Activated T-cell treated with anti-CD3 and anti-CD28 coated beads, Interleukin-2, amount 50 U/mL, for 4 hours (primary cell): ENCODE results near the gene IRF6. TPM values are rescaled to one million over a fixed set of nuclear protein-coding genes. Genes with fewer than 3 reads are reported as not detected.

Experiments
- ATAC-seq, 2 donors: fragments of 200-7000 bp; cut with Tn5 transposase; one replicate each; pipeline ENCODE4 v1.10.0; 2021
- DNase-seq: peaks from one replicate; pipeline ENCODE4 v3.0.0-alpha.2; 2020
- H3K27me3 Mint-ChIP-seq: one replicate; pipeline ENCODE4 v1.8.0; 2021; ENCODE audit warnings: low read depth, mixed read lengths
- H3K36me3 Mint-ChIP-seq: one replicate; pipeline ENCODE4 v1.8.0; 2022; ENCODE audit warnings: mixed read lengths; ENCODE audit not compliant: insufficient read depth
- H3K4me1 Mint-ChIP-seq: one replicate; pipeline ENCODE4 v1.8.0; 2021; ENCODE audit warnings: low read depth, mixed read lengths
- H3K4me3 Mint-ChIP-seq: one replicate; pipeline ENCODE4 v1.8.0; 2021; ENCODE audit warnings: mild to moderate bottlenecking, moderate library complexity, mixed read lengths
- H3K9me3 Mint-ChIP-seq: one replicate; pipeline ENCODE4 v1.8.0; 2021; ENCODE audit warnings: mixed read lengths
- total RNA-seq, 3 donors: library from RNA; stranded (reverse); gene quantifications; one replicate each; pipeline ENCODE4 v1.2.1, GENCODE V29; 2021

IRF6 gene
- under 1 TPM; 0.11 to 0.15 (median 0.13) TPM for total RNA-seq

GRCh38 chr1:209805875-209806760 lies at the start of gene IRF6:
TSS of gene IRF6 (minus strand) at chr1:209806142. CDS start at chr1:209801413, 4,729 bp downstream.
- Mint-ChIP-seq H3K27me3 (peaks cover 6% of the 10 kb centered on the region), H3K36me3 (no peaks in the 10 kb centered on the region), H3K9me3 (no peaks in the 10 kb centered on the region), H3K4me3 (peak within 1 kb of the TSS; percentile 72), H3K4me1 (peaks cover 11% of the 10 kb centered on the region)
- ATAC-seq (peak; percentile 84 to 88), DNase-seq (peak; percentile 69)

- no peak overlapping the region for H3K4me3 Mint-ChIP-seq
- peaks cover 33% of the 10 kb centered on the region for H3K36me3 Mint-ChIP-seq
- H3K9me3 Mint-ChIP-seq = no peaks in the 10 kb centered on the region
Measured at GRCh38 chr1:209855623-209856022, 49.7 kb upstream of the IRF6 start.

GRCh38 chr1:209855006-209855405 lies 49.1 kb upstream of the IRF6 start:
- Mint-ChIP-seq H3K9me3 (no peaks in the 10 kb centered on the region), H3K27me3 (no peaks in the 10 kb centered on the region), H3K4me3 (no peak overlapping the region), H3K36me3 (peaks cover 33% of the 10 kb centered on the region), H3K4me1 (no peaks in the 10 kb centered on the region)
- no peak for DNase-seq
- peak in 1 of 2 donors; percentile 18 for ATAC-seq

More at GRCh38 chr1:209855623-209856022, 49.7 kb upstream of the IRF6 start:
- ATAC-seq = no peak
- H3K4me1 Mint-ChIP-seq = no peaks in the 10 kb centered on the region
- no peaks in the 10 kb centered on the region for H3K27me3 Mint-ChIP-seq
- no peak for DNase-seq

- Mint-ChIP-seq H3K27me3 (no peaks in the 10 kb centered on the region), H3K4me3 (no peak overlapping the region), H3K9me3 (no peaks in the 10 kb centered on the region), H3K36me3 (peaks cover 33% of the 10 kb centered on the region), H3K4me1 (no peaks in the 10 kb centered on the region)
- no peak for DNase-seq
- no peak for ATAC-seq
Measured at GRCh38 chr1:209854196-209854595, 48.3 kb upstream of the IRF6 start.

GRCh38 chr1:209853676-209854075 lies 47.7 kb upstream of the IRF6 start:
- no peak for ATAC-seq
- no peaks in the 10 kb centered on the region for H3K9me3 Mint-ChIP-seq
- H3K27me3 Mint-ChIP-seq = no peaks in the 10 kb centered on the region
- H3K4me3 Mint-ChIP-seq = no peak overlapping the region
- H3K36me3 Mint-ChIP-seq = peaks cover 34% of the 10 kb centered on the region
- no peaks in the 10 kb centered on the region for H3K4me1 Mint-ChIP-seq
- DNase-seq = no peak

GRCh38 chr1:209850342-209850979 lies 44.5 kb upstream of the IRF6 start:
- ATAC-seq (peak; percentile 30 to 62), DNase-seq (peak; percentile 17)
- H3K9me3 Mint-ChIP-seq = no peaks in the 10 kb centered on the region
- H3K27me3 Mint-ChIP-seq = no peaks in the 10 kb centered on the region
- H3K4me3 Mint-ChIP-seq = no peak overlapping the region
- peaks cover 3% of the 10 kb centered on the region for H3K4me1 Mint-ChIP-seq
- peaks cover 36% of the 10 kb centered on the region for H3K36me3 Mint-ChIP-seq

GRCh38 chr1:209849388-209849787 lies 43.4 kb upstream of the IRF6 start:
- ATAC-seq (no peak), DNase-seq (no peak)
- Mint-ChIP-seq H3K4me1 (peaks cover 3% of the 10 kb centered on the region), H3K27me3 (no peaks in the 10 kb centered on the region), H3K36me3 (peaks cover 33% of the 10 kb centered on the region), H3K4me3 (no peak overlapping the region), H3K9me3 (no peaks in the 10 kb centered on the region)

GRCh38 chr1:209845408-209845725 lies 39.4 kb upstream of the IRF6 start:
- H3K4me1 Mint-ChIP-seq = peaks cover 13% of the 10 kb centered on the region
- H3K27me3 Mint-ChIP-seq = no peaks in the 10 kb centered on the region
- no peaks in the 10 kb centered on the region for H3K9me3 Mint-ChIP-seq
- ATAC-seq = no peak
- DNase-seq = no peak
- H3K36me3 Mint-ChIP-seq = peaks cover 40% of the 10 kb centered on the region
- H3K4me3 Mint-ChIP-seq = no peak overlapping the region

GRCh38 chr1:209844695-209845407 lies 38.9 kb upstream of the IRF6 start:
- ATAC-seq = no peak
- H3K27me3 Mint-ChIP-seq = no peaks in the 10 kb centered on the region
- no peaks in the 10 kb centered on the region for H3K9me3 Mint-ChIP-seq
- no peak overlapping the region for H3K4me3 Mint-ChIP-seq
- no peak for DNase-seq
- peaks cover 45% of the 10 kb centered on the region for H3K36me3 Mint-ChIP-seq
- peaks cover 19% of the 10 kb centered on the region for H3K4me1 Mint-ChIP-seq

- Mint-ChIP-seq H3K27me3 (no peaks in the 10 kb centered on the region), H3K9me3 (no peaks in the 10 kb centered on the region), H3K4me3 (no peak overlapping the region), H3K36me3 (peaks cover 56% of the 10 kb centered on the region), H3K4me1 (peaks cover 35% of the 10 kb centered on the region)
- DNase-seq (no peak), ATAC-seq (no peak)
Measured at GRCh38 chr1:209840611-209841010, 34.7 kb upstream of the IRF6 start.

- Mint-ChIP-seq H3K27me3 (no peaks in the 10 kb centered on the region), H3K9me3 (no peaks in the 10 kb centered on the region), H3K4me1 (peaks cover 40% of the 10 kb centered on the region), H3K36me3 (peaks cover 62% of the 10 kb centered on the region), H3K4me3 (peak overlapping the region; percentile 10)
- DNase-seq (no peak), ATAC-seq (peak; percentile 79 to 86)
Measured at GRCh38 chr1:209839875-209840546, 34.1 kb upstream of the IRF6 start.

GRCh38 chr1:209838537-209838936 lies 32.6 kb upstream of the IRF6 start:
- ATAC-seq = no peak
- H3K4me3 Mint-ChIP-seq = no peak overlapping the region
- peaks cover 70% of the 10 kb centered on the region for H3K36me3 Mint-ChIP-seq
- H3K27me3 Mint-ChIP-seq = no peaks in the 10 kb centered on the region
- H3K9me3 Mint-ChIP-seq = no peaks in the 10 kb centered on the region
- H3K4me1 Mint-ChIP-seq = peaks cover 50% of the 10 kb centered on the region
- no peak for DNase-seq

- H3K9me3 Mint-ChIP-seq = no peaks in the 10 kb centered on the region
- H3K4me3 Mint-ChIP-seq = no peak overlapping the region
- DNase-seq (no peak), ATAC-seq (no peak)
- H3K36me3 Mint-ChIP-seq = peaks cover 71% of the 10 kb centered on the region
- H3K4me1 Mint-ChIP-seq = peaks cover 50% of the 10 kb centered on the region
- no peaks in the 10 kb centered on the region for H3K27me3 Mint-ChIP-seq
Measured at GRCh38 chr1:209837671-209838070, 31.7 kb upstream of the IRF6 start.

GRCh38 chr1:209835782-209836298 lies 29.9 kb upstream of the IRF6 start:
- Mint-ChIP-seq H3K4me3 (no peak overlapping the region), H3K36me3 (peaks cover 71% of the 10 kb centered on the region), H3K27me3 (no peaks in the 10 kb centered on the region), H3K9me3 (no peaks in the 10 kb centered on the region), H3K4me1 (peaks cover 51% of the 10 kb centered on the region)
- DNase-seq = no peak
- peak; percentile 23 to 61 for ATAC-seq
